ENCODE results near the gene SLC44A1.

The SLC44A1 gene

DNA sequence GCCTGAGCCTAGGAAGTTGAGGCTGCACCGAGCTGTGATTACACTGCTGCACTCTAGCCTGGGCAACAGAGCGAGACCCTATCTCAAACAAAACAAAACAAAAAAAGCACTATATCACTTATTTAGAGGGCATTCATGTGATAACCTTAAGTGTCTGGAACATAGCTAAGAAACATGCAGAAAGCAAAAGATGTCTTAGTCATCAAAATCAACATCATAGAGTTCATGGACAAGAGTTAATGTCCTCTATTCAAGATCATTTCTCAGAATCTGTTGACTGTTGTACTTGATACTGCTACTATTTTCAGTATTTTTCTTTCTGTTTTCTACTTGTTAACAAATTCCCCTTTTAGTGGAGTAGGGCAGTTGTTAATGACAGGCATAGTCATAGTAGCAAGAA lies 228.8 kb downstream of the SLC44A1 start:
- DNase-seq (ENCODE audit: low spot score), result no peak
- TF ChIP-seq, protein P1, sequence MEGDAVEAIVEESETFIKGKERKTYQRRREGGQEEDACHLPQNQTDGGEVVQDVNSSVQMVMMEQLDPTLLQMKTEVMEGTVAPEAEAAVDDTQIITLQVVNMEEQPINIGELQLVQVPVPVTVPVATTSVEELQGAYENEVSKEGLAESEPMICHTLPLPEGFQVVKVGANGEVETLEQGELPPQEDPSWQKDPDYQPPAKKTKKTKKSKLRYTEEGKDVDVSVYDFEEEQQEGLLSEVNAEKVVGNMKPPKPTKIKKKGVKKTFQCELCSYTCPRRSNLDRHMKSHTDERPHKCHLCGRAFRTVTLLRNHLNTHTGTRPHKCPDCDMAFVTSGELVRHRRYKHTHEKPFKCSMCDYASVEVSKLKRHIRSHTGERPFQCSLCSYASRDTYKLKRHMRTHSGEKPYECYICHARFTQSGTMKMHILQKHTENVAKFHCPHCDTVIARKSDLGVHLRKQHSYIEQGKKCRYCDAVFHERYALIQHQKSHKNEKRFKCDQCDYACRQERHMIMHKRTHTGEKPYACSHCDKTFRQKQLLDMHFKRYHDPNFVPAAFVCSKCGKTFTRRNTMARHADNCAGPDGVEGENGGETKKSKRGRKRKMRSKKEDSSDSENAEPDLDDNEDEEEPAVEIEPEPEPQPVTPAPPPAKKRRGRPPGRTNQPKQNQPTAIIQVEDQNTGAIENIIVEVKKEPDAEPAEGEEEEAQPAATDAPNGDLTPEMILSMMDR (IDR thresholded peaks at IDR 0.05; ENCODE audit: borderline replicate concordance, control extremely low read depth, extremely low read depth, insufficient read depth, missing control alignments), result no peak
- in situ Hi-C loops (cut with MboI; ENCODE audit: low sequenced_read_pairs, unreplicated experiment), result no loop called here

DNA sequence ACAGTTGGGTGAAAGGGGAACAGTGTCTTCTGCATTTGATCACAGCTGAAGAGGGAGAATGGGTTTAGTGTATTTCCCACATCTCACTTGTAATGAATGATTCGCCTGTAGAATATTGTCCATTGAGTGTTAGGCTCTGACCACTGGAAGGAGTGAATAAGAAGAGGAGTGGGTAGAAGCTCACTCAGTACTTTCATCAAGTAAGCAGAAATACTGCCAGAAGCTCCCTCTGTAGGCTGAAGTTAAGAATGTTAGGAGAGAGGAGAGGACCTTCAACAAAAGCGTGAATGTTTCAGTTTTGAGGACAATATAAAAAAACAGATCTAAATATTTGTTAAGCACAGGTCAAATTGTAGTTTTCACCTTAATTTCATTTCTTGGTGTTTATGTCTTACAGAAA lies 230.9 kb downstream of the SLC44A1 start:
- TF ChIP-seq, protein P1 (IDR thresholded peaks at IDR 0.05; ENCODE audit: borderline replicate concordance, control extremely low read depth, extremely low read depth, insufficient read depth, missing control alignments), result no peak
- DNase-seq (ENCODE audit: low spot score), result no peak
- in situ Hi-C loops (cut with MboI; ENCODE audit: low sequenced_read_pairs, unreplicated experiment), result no loop called here

DNA sequence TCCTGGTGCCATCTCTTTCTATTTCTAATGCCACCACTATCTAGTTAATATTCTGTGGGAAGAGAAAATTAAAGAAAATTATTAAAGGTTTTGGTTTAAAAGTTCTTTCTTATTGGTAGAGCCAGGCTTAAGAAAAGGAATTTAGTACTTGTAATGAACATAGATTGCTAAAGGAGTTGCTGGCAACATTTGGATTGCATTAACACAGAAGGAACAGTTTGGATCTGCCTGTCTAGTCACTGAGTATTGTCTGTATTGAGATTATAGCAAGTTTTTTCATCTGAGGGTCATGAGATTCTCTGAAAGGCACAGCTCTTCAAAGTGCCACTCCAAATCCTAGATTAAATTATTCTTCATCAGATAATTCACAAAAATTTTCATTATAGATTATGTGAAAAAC lies 235.4 kb downstream of the SLC44A1 start:
- in situ Hi-C loops (cut with MboI; ENCODE audit: low sequenced_read_pairs, unreplicated experiment), result no loop called here
- DNase-seq (ENCODE audit: low spot score), result no peak
- TF ChIP-seq, protein P1 (IDR thresholded peaks at IDR 0.05; ENCODE audit: borderline replicate concordance, control extremely low read depth, extremely low read depth, insufficient read depth, missing control alignments), result no peak

DNA sequence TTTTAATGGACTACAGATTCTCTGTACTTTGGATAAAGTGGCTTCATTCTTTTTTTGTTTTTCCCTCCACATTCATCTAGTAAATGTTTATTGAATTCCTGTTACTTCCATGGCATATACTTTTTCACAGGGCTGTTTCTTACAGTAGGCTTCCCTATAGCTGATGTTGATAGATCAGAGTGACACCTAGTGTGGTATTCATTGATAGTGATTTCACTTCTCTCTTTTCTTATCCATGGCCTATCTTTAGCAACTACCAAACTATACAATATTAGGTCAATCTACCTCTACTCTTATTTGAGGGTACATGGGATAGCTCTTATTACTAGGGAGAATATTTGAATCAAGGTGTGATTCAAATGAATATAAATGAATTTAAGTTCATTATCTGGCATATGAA lies 239.2 kb downstream of the SLC44A1 start:
- in situ Hi-C loops (cut with MboI; ENCODE audit: low sequenced_read_pairs, unreplicated experiment), result no loop called here
- DNase-seq (ENCODE audit: low spot score), result no peak
- TF ChIP-seq, protein P1 (IDR thresholded peaks at IDR 0.05; ENCODE audit: borderline replicate concordance, control extremely low read depth, extremely low read depth, insufficient read depth, missing control alignments), result no peak

DNA sequence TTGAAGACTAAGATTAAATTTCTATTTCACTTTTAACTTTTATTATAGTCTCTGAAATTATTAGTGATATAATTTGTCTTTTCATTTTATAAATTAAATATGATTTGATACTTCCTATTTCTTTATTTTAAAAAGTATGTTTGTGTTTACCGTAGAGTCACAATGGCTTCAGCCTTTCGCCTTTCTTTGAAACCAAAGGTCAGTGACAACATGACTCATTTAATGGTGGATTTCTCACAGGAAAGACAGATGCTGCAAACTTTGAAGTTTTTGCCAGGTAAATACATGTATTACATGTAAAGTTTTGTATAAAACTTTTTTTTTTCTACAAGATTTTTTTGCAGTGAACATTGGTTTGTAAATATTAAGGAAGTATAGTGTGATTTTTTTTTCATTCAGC lies 239.8 kb downstream of the SLC44A1 start:
- DNase-seq (ENCODE audit: low spot score), result no peak
- in situ Hi-C loops (cut with MboI; ENCODE audit: low sequenced_read_pairs, unreplicated experiment), result no loop called here
- TF ChIP-seq, protein P1 (IDR thresholded peaks at IDR 0.05; ENCODE audit: borderline replicate concordance, control extremely low read depth, extremely low read depth, insufficient read depth, missing control alignments), result no peak

DNA sequence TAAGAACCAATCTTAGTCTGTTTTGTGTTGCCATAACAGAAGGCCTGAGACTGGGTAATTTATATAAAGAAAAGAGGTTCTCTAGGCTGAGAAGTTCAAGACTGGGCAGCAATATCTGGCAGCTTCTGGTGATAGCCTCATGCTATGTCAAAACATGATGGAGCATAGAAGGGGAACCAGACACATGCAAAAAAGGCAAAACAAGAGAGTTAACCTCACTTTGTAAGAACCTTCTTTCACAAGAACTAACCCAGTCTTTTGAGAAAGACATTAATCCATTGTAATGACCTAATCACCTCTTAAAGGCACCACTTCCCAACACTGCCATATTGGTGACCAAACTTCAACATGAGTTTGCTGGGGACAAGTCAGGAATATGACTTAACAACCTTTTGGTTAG lies 240.7 kb downstream of the SLC44A1 start:
- in situ Hi-C loops (cut with MboI; ENCODE audit: low sequenced_read_pairs, unreplicated experiment), result no loop called here
- TF ChIP-seq, protein P1 (IDR thresholded peaks at IDR 0.05; ENCODE audit: borderline replicate concordance, control extremely low read depth, extremely low read depth, insufficient read depth, missing control alignments), result no peak

More for the DNA sequence above, 240.7 kb downstream of the SLC44A1 start:
- DNase-seq (ENCODE audit: low spot score), result no peak

All from GM13976 (cell line).